Ovary (tissue), 9 donors: ENCODE results near the gene PGAM2. TPM values are rescaled to one million over a fixed set of nuclear protein-coding genes. Genes with fewer than 3 reads are reported as not detected.

Source experiments
- DNase-seq, 5 donors: peaks; one replicate each; pipeline ENCODE4 v3.0.0-alpha.2; 2019 to 2020
- H3K27ac ChIP-seq, 2 donors: fragments of 200-600 bp; one replicate each; pipeline versions ENCODE4 v1.5.1 to v1.8.0; 2019 to 2022
- H3K27me3 ChIP-seq: fragments of 200-600 bp; one replicate; pipeline ENCODE4 v1.8.0; 2022
- H3K36me3 ChIP-seq: fragments of 200-600 bp; sonication (generic); one replicate; pipeline ENCODE4 v1.5.1; 2019
- H3K4me1 ChIP-seq: one replicate; pipeline ENCODE4 v1.8.1; 2013; ENCODE audit warnings: mild to moderate bottlenecking, moderate library complexity; ENCODE audit not compliant: insufficient read depth
- H3K4me3 ChIP-seq: fragments of 200-600 bp; sonication (generic); one replicate; pipeline ENCODE4 v1.5.1; 2017
- H3K9me3 ChIP-seq, 2 donors: fragments of 200-600 bp in 1 of 2; sonication (generic) in 1 of 2; one replicate each; pipeline versions ENCODE4 v1.5.1 to v1.8.1; 2013 to 2019; ENCODE audit warnings: mild to moderate bottlenecking in 1 of 2, moderate library complexity in 1 of 2
- EP300 ChIP-seq: sonication (generic); formaldehyde crosslinking; IDR thresholded peaks from one replicate; pipeline ENCODE4 v1.6.1; 2017; ENCODE audit warnings: antibody characterized with exemption
- POLR2A ChIP-seq: fragments of 450-650 bp; IDR thresholded peaks from one replicate; pipeline ENCODE4 v1.6.1; 2017; ENCODE audit warnings: antibody characterized with exemption, mild to moderate bottlenecking, moderate library complexity
- WGBS, 3 donors: extraction: QIAGEN DNeasy Blood & Tissue Kit in 1 of 3; methylation state at CpG; one replicate each; pipeline versions ENCODE4 v1.1.5 to v1.1.7; 2013 to 2017; 5-methylcytosine and 5-hydroxymethylcytosine counted together
- intact Hi-C, 4 donors: fragments of 100-400 bp; cut with DNase I; formaldehyde crosslinking; loops; one replicate each; pipeline versions ENCODE4 v1.11.0 to v1.15.1; 2022 to 2023
- polyA plus RNA-seq, 2 donors: library from polyadenylated mRNA; stranded (reverse); fragments of 200-250 nt in 1 of 2; fragments of 350-450 nt in 1 of 2; fragmentation: Illumina TruSeq in 1 of 2; extraction: RNeasy Lipid Tissue Mini Kit (QIAGEN cat#74804) in 1 of 2; gene quantifications; one replicate each; pipeline ENCODE4 v1.2.3, GENCODE V29; 2013 to 2014
- total RNA-seq, 7 donors: library from RNA; depleted of rRNA in 2 of 7; stranded (reverse); fragments of >200 nt in 2 of 7; fragmentation: NEBNext Ultra II Directional in 3 of 7; extraction: Animal tissue kit (Norgen Biotek cat#: 25700) in 3 of 7; gene quantifications; one replicate each; pipeline versions ENCODE4 v1.1.0 to v1.2.4, GENCODE V29; 2016 to 2023
- TF ChIP-seq, protein P1 (sequence below), 3 donors: fragments of 450-650 bp in 2 of 3; fragments of 200-600 bp in 1 of 3; IDR thresholded peaks; one replicate each; pipeline versions ENCODE4 v1.5.1 to v1.8.0; 2016 to 2022; ENCODE audit warnings: antibody characterized with exemption in 3 of 3, mild to moderate bottlenecking in 1 of 3
- donor health status: DM: no; HTN: no; CAD: no; lungs with moderate emphysema.
- donor health status: DM: no; HTN: no; CAD: no.
- donor health status: Bipolar disorder and iron deficiency.
- donor health status: DM: yes; HTN: yes; CAD: no.
- donor health status: DM: no; HTN: no; CAD: no.
- donor health status: DM: yes; HTN: yes; CAD: no.

The PGAM2 gene
- total and polyA plus RNA-seq, 9 donors, result 0.40 to 3.2 (median 1.7) TPM; not detected in 2

DNA sequence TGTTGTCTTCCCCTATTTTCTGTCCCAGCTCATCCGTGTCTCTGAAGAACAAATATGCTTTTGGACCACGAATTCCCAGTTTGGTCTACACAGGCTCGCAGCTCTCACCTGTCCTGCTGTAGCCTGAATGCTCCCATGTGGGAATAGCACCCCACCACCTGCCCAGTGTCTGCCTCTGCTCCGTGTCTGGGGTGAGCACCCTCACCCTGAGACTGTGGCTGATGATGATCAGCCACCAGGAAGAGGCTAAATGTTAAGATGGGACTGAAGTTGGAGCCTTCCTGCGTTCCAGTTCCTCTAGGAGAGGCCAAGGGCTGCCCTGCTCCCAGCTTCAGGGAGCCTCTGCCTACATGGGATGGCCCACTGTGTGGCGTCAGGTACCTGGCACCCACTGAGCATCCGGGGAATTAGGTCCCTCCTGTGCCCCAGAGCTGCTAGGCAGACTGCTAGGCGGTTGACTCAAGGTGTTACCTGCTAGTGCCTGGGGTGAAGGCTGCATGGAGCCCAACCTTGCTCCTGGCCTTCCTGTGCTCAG lies 3.7 kb downstream of the PGAM2 start:
- peak in 1 of 5 donors; percentile 10 for DNase-seq
- Histone ChIP-seq H3K27me3 (no peaks in the 10 kb centered on the region), H3K4me1 (peaks cover 15% of the 10 kb centered on the region), H3K36me3 (no peaks in the 10 kb centered on the region), H3K9me3 (no peaks in the 10 kb centered on the region), H3K4me3 (no peak overlapping the region), H3K27ac (no peak overlapping the region)
- WGBS, 3 donors, result 74 to 80% (median 78%) methylated on average over 8 of the region's 8 CpGs
- TF ChIP-seq POLR2A (no peak), EP300 (no peak)
- TF ChIP-seq, protein P1, sequence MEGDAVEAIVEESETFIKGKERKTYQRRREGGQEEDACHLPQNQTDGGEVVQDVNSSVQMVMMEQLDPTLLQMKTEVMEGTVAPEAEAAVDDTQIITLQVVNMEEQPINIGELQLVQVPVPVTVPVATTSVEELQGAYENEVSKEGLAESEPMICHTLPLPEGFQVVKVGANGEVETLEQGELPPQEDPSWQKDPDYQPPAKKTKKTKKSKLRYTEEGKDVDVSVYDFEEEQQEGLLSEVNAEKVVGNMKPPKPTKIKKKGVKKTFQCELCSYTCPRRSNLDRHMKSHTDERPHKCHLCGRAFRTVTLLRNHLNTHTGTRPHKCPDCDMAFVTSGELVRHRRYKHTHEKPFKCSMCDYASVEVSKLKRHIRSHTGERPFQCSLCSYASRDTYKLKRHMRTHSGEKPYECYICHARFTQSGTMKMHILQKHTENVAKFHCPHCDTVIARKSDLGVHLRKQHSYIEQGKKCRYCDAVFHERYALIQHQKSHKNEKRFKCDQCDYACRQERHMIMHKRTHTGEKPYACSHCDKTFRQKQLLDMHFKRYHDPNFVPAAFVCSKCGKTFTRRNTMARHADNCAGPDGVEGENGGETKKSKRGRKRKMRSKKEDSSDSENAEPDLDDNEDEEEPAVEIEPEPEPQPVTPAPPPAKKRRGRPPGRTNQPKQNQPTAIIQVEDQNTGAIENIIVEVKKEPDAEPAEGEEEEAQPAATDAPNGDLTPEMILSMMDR (IDR thresholded peaks at IDR 0.05), result no peak
- intact Hi-C loops, result no loop called here

DNA sequence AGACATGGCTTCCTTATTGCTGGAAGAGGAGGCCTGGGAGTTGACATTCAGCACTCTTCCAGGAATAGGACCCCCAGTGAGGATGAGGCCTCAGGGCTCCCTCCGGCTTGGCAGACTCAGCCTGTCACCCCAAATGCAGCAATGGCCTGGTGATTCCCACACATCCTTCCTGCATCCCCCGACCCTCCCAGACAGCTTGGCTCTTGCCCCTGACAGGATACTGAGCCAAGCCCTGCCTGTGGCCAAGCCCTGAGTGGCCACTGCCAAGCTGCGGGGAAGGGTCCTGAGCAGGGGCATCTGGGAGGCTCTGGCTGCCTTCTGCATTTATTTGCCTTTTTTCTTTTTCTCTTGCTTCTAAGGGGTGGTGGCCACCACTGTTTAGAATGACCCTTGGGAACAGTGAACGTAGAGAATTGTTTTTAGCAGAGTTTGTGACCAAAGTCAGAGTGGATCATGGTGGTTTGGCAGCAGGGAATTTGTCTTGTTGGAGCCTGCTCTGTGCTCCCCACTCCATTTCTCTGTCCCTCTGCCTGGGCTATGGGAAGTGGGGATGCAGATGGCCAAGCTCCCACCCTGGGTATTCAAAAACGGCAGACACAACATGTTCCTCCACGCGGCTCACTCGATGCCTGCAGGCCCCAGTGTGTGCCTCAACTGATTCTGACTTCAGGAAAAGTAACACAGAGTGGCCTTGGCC lies 4.3 kb downstream of the PGAM2 start:
- H3K36me3 ChIP-seq, result no peaks in the 10 kb centered on the region
- TF ChIP-seq POLR2A, result no peak
- TF ChIP-seq EP300, result no peak
- TF ChIP-seq, protein P1 (IDR thresholded peaks at IDR 0.05), result no peak
- H3K27ac ChIP-seq, result no peak overlapping the region
- no peaks in the 10 kb centered on the region for H3K9me3 ChIP-seq
- peak in 2 of 5 donors; percentile 16 to 20 for DNase-seq
- intact Hi-C loops, result no loop called here
- 57 to 77% (median 70%) methylated on average over 8 of the region's 8 CpGs for WGBS, 3 donors
- H3K27me3 ChIP-seq, result no peaks in the 10 kb centered on the region
- peaks cover 14% of the 10 kb centered on the region for H3K4me1 ChIP-seq
- no peak overlapping the region for H3K4me3 ChIP-seq

DNA sequence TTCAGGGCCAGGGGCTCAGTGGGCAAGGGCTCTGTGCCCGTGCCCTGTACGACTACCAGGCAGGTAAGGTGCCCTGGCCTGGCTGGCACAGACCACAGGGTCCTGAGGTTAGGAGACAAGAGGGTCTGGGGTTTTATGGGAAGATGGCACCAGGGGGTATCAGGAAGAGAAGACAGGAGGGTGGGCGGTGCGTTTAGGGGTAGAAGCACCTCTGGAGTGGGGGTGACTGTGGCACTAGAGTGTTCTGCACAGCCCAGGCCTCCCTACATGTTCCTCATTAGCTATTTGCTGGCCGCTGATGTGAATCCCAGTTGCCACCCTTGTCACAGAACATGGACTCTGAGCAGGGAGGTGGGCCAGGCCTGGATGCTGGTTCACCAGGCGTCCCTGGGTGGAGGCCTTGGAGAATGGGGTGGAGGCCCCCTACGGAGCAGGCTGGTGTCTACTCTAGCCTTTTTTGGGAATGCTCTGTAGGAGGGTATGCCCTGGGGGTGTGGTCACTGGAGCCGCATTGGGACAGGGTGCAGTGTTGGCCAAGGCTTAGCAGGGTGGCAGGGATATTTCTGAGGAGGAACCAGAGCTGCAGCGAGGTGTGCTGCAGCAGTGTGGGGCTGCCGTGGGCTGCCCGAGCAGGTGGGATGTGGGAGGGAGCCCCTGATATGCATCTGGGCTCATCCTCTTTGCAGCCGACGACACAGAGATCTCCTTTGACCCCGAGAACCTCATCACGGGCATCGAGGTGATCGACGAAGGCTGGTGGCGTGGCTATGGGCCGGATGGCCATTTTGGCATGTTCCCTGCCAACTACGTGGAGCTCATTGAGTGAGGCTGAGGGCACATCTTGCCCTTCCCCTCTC lies 5.0 kb downstream of the PGAM2 start:
- H3K27ac ChIP-seq, result no peak overlapping the region
- H3K4me3 ChIP-seq, result no peak overlapping the region
- 84 to 86% (median 84%) methylated on average over 21 of the region's 21 CpGs for WGBS, 3 donors
- H3K27me3 ChIP-seq, result no peaks in the 10 kb centered on the region
- H3K4me1 ChIP-seq, result peaks cover 11% of the 10 kb centered on the region
- H3K9me3 ChIP-seq, result no peaks in the 10 kb centered on the region
- intact Hi-C loops, result no loop called here
- TF ChIP-seq, protein P1 (IDR thresholded peaks at IDR 0.05), result no peak
- TF ChIP-seq EP300 (no peak), POLR2A (no peak)
- H3K36me3 ChIP-seq, result no peaks in the 10 kb centered on the region
- peak in 2 of 5 donors; percentile 13 to 28 for DNase-seq

DNA sequence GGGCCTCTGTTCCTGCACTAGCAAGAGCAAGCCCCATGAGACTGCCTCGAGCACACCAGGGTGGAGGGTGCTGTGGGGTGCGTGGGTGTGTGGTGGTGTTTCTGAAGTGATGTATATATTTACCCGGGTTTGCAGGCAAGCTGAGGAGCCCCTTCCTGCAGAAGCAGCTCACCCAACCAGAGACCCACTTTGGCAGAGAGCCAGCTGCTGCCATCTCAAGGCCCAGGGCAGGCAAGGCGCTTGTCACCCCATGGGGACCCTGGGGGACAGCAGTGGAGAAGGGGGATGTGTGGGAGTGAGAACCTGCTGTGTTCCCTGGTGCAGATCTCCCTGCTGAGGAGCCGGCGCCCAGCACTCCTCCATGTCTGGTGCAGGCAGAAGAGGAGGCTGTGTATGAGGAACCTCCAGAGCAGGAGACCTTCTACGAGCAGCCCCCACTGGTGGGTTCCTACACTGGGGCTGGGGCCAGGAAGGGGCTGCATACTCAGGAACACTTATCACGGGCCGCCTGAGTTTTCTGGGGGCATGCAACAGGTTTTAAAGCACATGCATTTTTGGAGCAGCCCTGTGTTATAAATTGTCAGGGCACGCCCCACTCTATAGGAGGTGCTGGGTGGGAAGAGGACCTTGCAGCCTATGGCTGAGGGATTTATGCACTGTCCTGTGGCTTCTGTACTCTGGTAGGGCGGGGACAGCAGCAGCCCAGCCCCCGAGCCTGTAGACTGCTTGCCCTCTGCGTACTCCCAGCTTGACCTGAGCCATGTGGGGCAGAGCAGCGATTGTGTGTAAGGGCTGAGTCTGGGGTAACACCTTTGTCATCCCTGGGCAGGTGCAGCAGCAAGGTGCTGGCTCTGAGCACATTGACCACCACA lies 5.9 kb downstream of the PGAM2 start:
- TF ChIP-seq POLR2A (no peak), EP300 (no peak)
- TF ChIP-seq, protein P1 (IDR thresholded peaks at IDR 0.05), result no peak
- no peaks in the 10 kb centered on the region for H3K9me3 ChIP-seq
- H3K27me3 ChIP-seq, result no peaks in the 10 kb centered on the region
- peak in 3 of 5 donors; percentile 8 to 41 (median 36) for DNase-seq
- no peak overlapping the region for H3K27ac ChIP-seq
- H3K36me3 ChIP-seq, result no peaks in the 10 kb centered on the region
- WGBS, 3 donors, result 87 to 94% (median 87%) methylated on average over 14 of the region's 14 CpGs
- intact Hi-C loops, result loop anchor here in 1 of 4 donors (10.0 kb wide), 1 partner anchor 135 kb away; no protein-coding TSS in a partner anchor
- peaks cover 3% of the 10 kb centered on the region for H3K4me1 ChIP-seq
- no peak overlapping the region for H3K4me3 ChIP-seq
